HG03521 (cell line): ENCODE measurements around the gene AKNAD1.
"Not testable (repeated sequence)": the region's sequence is repeated elsewhere in the genome, so short reads cannot be mapped to it uniquely, and the experiment has no call there.

Source experiments
- ATAC-seq: cut with Tn5 transposase; IDR thresholded peaks from one replicate; pipeline ENCODE4 v1.9.1; 2021; ENCODE audit warnings: mild to moderate bottlenecking, moderate library complexity; ENCODE audit not compliant: unreplicated experiment

The AKNAD1 gene

DNA sequence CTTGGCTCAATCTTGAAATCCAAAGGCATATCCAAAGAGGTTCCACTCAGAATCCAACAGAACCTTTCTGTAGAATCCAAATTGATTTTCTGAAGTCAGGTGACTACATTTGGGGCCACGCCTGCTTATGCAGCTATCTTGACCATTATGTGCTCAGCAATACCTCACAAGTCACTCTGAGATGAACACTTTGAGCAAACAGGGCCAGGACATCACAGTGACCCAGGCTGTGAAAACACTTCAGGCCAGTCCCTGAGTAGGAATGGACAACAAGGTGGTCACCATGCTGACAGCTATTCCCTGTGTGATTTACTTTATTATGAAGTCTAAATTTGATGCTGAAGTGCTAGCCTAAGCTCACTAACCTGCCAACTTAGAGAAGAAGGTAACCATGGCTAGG lies at the start of gene AKNAD1:
Gene AKNAD1 (minus strand): TSS at position 101 of the 400 bp plus-strand sequence. CDS start 4,430 bp downstream, outside the sequence.
- ATAC-seq = no peak

DNA sequence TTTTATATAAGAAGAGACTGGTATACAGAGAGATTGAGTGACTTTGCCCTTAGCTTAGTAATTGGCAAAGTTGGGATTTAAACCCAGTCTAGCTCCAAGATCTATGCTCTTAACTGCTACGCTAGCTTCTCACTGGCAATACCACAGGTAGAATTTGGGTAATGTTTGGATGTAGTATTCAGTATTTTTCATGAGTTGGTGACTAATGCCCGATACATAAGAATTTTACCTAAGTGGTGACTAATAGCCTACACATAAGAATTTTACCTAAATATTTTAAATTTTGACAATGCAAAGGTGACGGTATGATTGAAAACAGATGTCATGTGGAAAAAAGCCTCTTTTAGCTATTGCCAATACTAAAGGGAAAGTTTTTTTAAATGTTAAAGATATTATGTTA lies 44.2 kb upstream of the AKNAD1 start:
- no peak for ATAC-seq

GRCh38 chr1:108897865-108898720 lies 41.2 kb upstream of the AKNAD1 start:
- ATAC-seq = no peak

DNA sequence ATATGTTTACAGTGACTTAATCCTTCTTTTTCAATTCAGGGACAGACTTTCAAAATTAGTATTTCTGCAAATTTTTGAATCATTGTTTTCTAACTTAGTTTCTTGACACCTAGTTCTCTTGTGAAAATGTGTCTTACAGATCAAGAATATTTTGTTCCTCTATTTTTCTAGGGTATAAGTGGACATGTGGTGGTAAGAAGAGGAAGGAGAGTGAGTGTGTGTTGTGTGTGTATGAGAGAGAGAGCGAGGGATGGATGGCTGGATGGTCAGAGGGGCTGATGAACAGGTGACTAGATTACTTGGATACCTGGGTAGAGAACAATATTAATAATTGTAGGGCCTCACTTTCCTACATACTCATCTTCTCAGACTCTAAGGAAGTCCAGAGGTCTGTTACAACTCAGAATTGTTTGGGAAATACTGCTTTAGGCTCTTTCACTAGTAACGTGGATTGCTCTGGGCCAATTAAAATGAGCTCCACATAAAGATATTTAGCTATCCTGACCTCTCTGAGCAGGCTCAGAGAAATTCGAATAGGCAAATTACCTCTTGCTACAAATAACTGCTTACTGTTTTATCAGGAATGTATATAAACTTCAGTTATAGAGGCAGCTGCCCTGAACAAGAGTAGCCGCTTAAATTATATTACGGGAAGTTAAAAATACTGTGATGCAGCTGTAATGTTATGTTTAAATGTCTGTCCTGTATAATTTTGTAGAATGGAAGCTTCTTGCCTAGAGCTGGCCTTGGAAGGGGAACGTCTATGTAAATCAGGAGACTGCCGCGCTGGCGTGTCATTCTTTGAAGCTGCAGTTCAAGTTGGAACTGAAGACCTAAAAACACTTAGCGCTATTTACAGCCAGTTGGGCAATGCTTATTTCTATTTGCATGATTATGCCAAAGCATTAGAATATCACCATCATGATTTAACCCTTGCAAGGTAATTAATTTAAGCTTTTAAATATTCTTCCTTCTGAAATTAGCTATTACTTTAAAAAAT lies 39.6 kb upstream of the AKNAD1 start:
- ATAC-seq = no peak

GRCh38 chr1:108893141-108893530 lies 36.2 kb upstream of the AKNAD1 start:
- ATAC-seq = no peak

GRCh38 chr1:108892356-108893140 lies 35.7 kb upstream of the AKNAD1 start:
- ATAC-seq = no peak

DNA sequence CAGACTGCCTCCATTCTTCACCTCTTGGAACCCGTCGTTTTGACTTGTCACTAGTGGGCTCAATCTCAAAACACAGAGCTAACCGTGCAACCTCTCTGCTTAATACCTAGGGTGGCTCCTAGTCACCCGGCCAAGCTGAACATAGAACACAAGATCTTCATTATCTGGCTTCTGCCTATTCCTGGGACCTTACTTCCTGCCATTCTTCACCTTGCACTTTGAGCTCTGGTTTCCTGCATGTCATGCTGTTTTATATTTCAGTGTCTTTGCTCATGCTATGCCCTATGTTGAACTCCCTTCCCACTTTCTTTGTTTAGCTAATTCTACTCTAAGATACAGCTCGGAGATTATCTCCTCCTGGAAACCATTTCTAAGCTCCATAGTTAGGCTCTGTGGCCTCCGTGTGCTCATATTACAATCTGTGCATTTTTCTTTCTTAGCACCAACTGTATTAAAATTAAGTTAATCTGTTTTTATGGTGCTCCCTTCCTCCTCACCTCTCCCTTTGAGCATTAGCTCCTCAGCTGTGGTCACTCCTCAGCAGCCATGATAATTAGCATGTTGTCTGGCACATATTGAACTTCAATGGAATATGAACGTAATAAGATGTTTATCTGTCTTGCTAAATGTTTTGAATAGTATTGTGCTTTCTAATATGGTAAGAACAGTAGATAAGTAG lies 33.0 kb upstream of the AKNAD1 start:
- ATAC-seq = no peak

- ATAC-seq = not testable (repeated sequence)
Measured at GRCh38 chr1:108889006-108889645, 32.2 kb upstream of the AKNAD1 start.

DNA sequence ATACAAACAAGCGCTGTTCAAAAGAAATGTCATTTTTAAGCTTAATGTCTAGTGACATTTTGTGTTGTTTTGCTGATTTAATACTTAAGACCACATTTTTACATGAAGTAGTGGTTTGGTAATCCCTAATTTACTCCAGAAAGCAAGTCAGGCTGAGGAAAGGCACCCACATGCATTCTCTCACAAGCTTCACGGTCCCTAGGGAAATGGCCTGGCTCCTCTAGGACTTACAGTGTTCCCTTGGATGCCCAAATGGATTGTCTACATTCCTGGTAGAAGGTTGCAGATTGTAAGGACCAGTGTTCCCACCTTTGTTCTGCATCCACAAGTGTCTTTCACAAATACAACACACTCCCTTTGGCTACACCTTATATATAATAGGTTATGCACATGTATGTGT lies 29.4 kb upstream of the AKNAD1 start:
- no peak for ATAC-seq

- ATAC-seq = no peak
Measured at GRCh38 chr1:108884968-108885367, 28.1 kb upstream of the AKNAD1 start.

DNA sequence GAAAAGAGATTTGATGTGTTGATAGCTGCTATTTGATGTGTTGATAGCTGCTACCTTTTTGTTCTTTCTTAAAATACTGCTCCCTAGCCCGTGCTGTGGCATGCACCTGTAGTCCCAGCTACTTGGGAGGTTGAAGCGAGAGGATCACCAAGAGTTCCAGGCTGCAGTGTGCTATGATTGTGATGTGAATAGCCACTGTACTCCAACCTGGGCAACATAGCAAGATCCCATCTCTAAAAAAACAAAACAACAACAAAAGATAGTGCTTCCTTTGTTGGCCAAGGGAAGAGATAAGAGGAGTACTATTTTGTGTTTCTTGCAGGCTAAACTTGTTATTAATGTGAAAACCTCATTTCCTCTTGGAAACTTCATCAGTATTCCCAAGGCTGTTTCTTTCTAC lies 25.9 kb upstream of the AKNAD1 start:
- no peak for ATAC-seq

DNA sequence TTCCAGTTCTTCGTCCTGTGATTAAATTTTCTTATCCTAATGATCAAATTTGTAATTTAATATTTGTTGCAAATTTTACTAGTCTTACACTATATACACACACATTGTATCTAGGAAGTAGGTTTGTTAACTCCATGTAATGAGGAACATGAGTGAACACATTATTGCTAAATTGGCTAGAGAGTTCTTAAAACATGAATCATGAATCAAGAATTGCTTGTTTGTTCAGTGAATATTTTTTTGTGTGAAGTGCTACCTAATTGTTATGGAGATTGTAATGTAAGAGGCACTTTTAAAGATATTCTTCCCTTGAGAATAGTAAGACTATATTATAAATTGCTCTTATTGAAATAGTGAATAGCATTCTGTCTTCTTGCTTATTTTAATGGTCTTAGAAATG lies 24.5 kb upstream of the AKNAD1 start:
- ATAC-seq = no peak

GRCh38 chr1:108880850-108881249 lies 24.0 kb upstream of the AKNAD1 start:
- ATAC-seq = no peak

DNA sequence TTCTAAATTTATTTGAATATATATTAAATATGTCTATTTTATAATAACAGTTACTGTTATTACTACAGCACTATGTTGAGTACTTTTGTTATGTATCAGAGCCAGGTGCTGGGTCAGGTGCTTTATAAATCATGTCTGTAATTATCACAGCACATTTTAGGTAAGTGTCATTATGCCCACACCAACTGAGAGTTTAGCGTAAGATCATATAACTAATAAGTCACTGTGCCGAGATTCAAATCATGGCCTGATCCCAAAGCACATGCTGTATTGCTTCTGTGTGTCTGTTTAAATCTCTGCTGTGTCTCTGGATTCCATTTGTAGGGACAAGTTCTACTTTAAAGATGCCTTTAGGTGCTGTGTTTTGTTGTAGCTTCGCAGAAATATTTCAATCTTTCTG lies 21.8 kb upstream of the AKNAD1 start:
- no peak for ATAC-seq

GRCh38 chr1:108878160-108878469 lies 21.2 kb upstream of the AKNAD1 start:
- ATAC-seq = no peak

- ATAC-seq = no peak
Measured at GRCh38 chr1:108877348-108878159, 20.7 kb upstream of the AKNAD1 start.

GRCh38 chr1:108871050-108871724 lies 14.3 kb upstream of the AKNAD1 start:
- no peak for ATAC-seq

GRCh38 chr1:108865316-108865910 lies 8.5 kb upstream of the AKNAD1 start:
- ATAC-seq = no peak
